Upper lobe of left lung (tissue), 6 donors: ENCODE results near the gene JARID2. TPM values are rescaled to one million over a fixed set of nuclear protein-coding genes. Genes with fewer than 3 reads are reported as not detected.

ENCODE experiments used
- ATAC-seq, 2 donors: fragments of 200-7000 bp; cut with Tn5 transposase; one replicate each; pipeline ENCODE4 v1.9.1; 2022; ENCODE audit warnings: mild to moderate bottlenecking in 2 of 2, moderate library complexity in 2 of 2; ENCODE audit not compliant: low FRiP score in 2 of 2
- DNase-seq, 2 donors: peaks; one replicate each; pipeline ENCODE4 v3.0.0-alpha.2; 2019 to 2020
- H3K27ac ChIP-seq, 4 donors: fragments of 200-600 bp; sonication (generic); one replicate each; pipeline ENCODE4 v1.5.1; 2016 to 2019
- H3K27me3 ChIP-seq, 4 donors: fragments of 200-600 bp; sonication (generic); one replicate each; pipeline ENCODE4 v1.5.1; 2017 to 2019
- H3K36me3 ChIP-seq, 4 donors: fragments of 200-600 bp; sonication (generic); one replicate each; pipeline ENCODE4 v1.5.1; 2016 to 2019
- H3K4me1 ChIP-seq, 4 donors: fragments of 200-600 bp; sonication (generic); one replicate each; pipeline ENCODE4 v1.5.1; 2018 to 2019
- H3K4me3 ChIP-seq, 4 donors: fragments of 200-600 bp; sonication (generic); one replicate each; pipeline ENCODE4 v1.5.1; 2017 to 2019; ENCODE audit warnings: mild to moderate bottlenecking in 2 of 4, moderate library complexity in 1 of 4
- H3K9me3 ChIP-seq, 4 donors: fragments of 200-600 bp; sonication (generic); one replicate each; pipeline ENCODE4 v1.5.1; 2018 to 2019
- CTCF ChIP-seq, 6 experiments: fragments of 450-650 bp in 4 of 6; fragments of 200-600 bp in 2 of 6; sonication (generic) in 2 of 6; IDR thresholded peaks; one replicate each; pipeline ENCODE4 v1.5.1; 2016 to 2019; ENCODE audit warnings: antibody characterized with exemption in 6 of 6
- EP300 ChIP-seq, 4 donors: sonication (generic); formaldehyde crosslinking; IDR thresholded peaks; one replicate each; pipeline ENCODE4 v1.5.1; 2017; ENCODE audit warnings: antibody characterized with exemption in 4 of 4, control low read depth in 2 of 4
- POLR2A ChIP-seq, 4 donors: fragments of 450-650 bp; IDR thresholded peaks; one replicate each; pipeline ENCODE4 v1.5.1; 2016 to 2017; ENCODE audit warnings: antibody characterized with exemption in 4 of 4, mild to moderate bottlenecking in 2 of 4
- POLR2AphosphoS5 ChIP-seq, 2 donors: sonication (generic); formaldehyde crosslinking; IDR thresholded peaks; one replicate each; pipeline ENCODE4 v1.5.1; 2017; ENCODE audit warnings: antibody characterized with exemption in 2 of 2
- WGBS, 2 donors: methylation state at CpG; one replicate each; pipeline ENCODE4 v1.1.5; 2017 to 2018; 5-methylcytosine and 5-hydroxymethylcytosine counted together
- total RNA-seq, 6 donors: library from RNA; depleted of rRNA in 4 of 6; stranded (reverse); fragments of >200 nt in 4 of 6; gene quantifications; one replicate each; pipeline versions ENCODE4 v1.1.0 to v1.2.1, GENCODE V29; 2016 to 2021
- donor health status: DM: no; HTN: no; CAD: no; lungs with moderate emphysema.
- donor health status: DM: no; HTN: yes; CAD: no; lungs with severe emphysema.

The JARID2 gene
- total RNA-seq, 6 donors from 2014 or later: 9.6 to 37.7 (median 16.4) TPM

GRCh38 chr6:15366003-15366535 is 120.2 kb downstream of the JARID2 start:
- Histone ChIP-seq H3K36me3 (no peaks in the 10 kb centered on the region), H3K27me3 (no peaks in the 10 kb centered on the region), H3K4me3 (no peak overlapping the region), H3K4me1 (peaks cover 24 to 71% (median 49%) of the 10 kb centered on the region in 4 donors), H3K27ac (no peak overlapping the region), H3K9me3 (no peaks in the 10 kb centered on the region)
- whole genome bisulfite sequencing, 2 donors: 34 to 40% methylated on average over 5 to 6 of the region's 6 CpGs
- DNase-seq: no peak
- no peak for ATAC-seq
- TF ChIP-seq CTCF (IDR thresholded peaks at IDR 0.05) (no peak), POLR2AphosphoS5 (IDR thresholded peaks at IDR 0.05) (no peak), POLR2A (IDR thresholded peaks at IDR 0.05) (no peak), EP300 (IDR thresholded peaks at IDR 0.05) (no peak)

- TF ChIP-seq EP300 (IDR thresholded peaks at IDR 0.05) (no peak), POLR2AphosphoS5 (IDR thresholded peaks at IDR 0.05) (no peak), POLR2A (IDR thresholded peaks at IDR 0.05) (no peak), CTCF (IDR thresholded peaks at IDR 0.05) (no peak)
- Histone ChIP-seq H3K27ac (no peak overlapping the region), H3K36me3 (no peaks in the 10 kb centered on the region), H3K4me3 (no peak overlapping the region), H3K9me3 (no peaks in the 10 kb centered on the region), H3K4me1 (peaks cover 28 to 79% (median 49%) of the 10 kb centered on the region in 4 donors), H3K27me3 (no peaks in the 10 kb centered on the region)
- WGBS, 2 donors: 55 to 58% methylated on average over 2 of the region's 2 CpGs
- DNase-seq: no peak
- ATAC-seq: no peak
Measured at GRCh38 chr6:15366879-15367278, 121.0 kb downstream of the JARID2 start.

GRCh38 chr6:15368186-15368585 is 122.3 kb downstream of the JARID2 start:
- H3K27ac ChIP-seq: no peak overlapping the region
- DNase-seq (no peak), ATAC-seq (peak in 1 of 2 donors; percentile 50)
- no peaks in the 10 kb centered on the region for H3K36me3 ChIP-seq
- no peaks in the 10 kb centered on the region for H3K9me3 ChIP-seq
- TF ChIP-seq POLR2AphosphoS5 (IDR thresholded peaks at IDR 0.05): no peak
- TF ChIP-seq CTCF (IDR thresholded peaks at IDR 0.05): no peak
- no peak for TF ChIP-seq EP300 (IDR thresholded peaks at IDR 0.05)
- TF ChIP-seq POLR2A (IDR thresholded peaks at IDR 0.05): no peak
- peaks cover 31 to 70% (median 45%) of the 10 kb centered on the region in 4 donors for H3K4me1 ChIP-seq
- H3K27me3 ChIP-seq: no peaks in the 10 kb centered on the region
- no peak overlapping the region for H3K4me3 ChIP-seq

- TF ChIP-seq CTCF (IDR thresholded peaks at IDR 0.05): no peak
- H3K27me3 ChIP-seq: no peaks in the 10 kb centered on the region
- DNase-seq: no peak
- WGBS, 2 donors: 64 to 83% methylated on average over 5 of the region's 5 CpGs
- no peaks in the 10 kb centered on the region for H3K9me3 ChIP-seq
- no peak for ATAC-seq
- no peak overlapping the region for H3K4me3 ChIP-seq
- no peaks in the 10 kb centered on the region for H3K36me3 ChIP-seq
- H3K4me1 ChIP-seq: peaks cover 25 to 65% (median 42%) of the 10 kb centered on the region in 4 donors
- H3K27ac ChIP-seq: no peak overlapping the region
Measured at GRCh38 chr6:15368873-15369272, 123.0 kb downstream of the JARID2 start.

GRCh38 chr6:15369838-15370237 is 124.0 kb downstream of the JARID2 start:
- Histone ChIP-seq H3K9me3 (no peaks in the 10 kb centered on the region), H3K27ac (no peak overlapping the region), H3K36me3 (peaks cover 0 to under 1% (median 0%) of the 10 kb centered on the region in 4 donors), H3K27me3 (no peaks in the 10 kb centered on the region), H3K4me1 (peaks cover 22 to 65% (median 37%) of the 10 kb centered on the region in 4 donors), H3K4me3 (no peak overlapping the region)
- ATAC-seq: no peak
- DNase-seq: no peak
- TF ChIP-seq EP300 (IDR thresholded peaks at IDR 0.05) (no peak), POLR2AphosphoS5 (IDR thresholded peaks at IDR 0.05) (no peak)
- 49 to 55% methylated on average over 4 of the region's 4 CpGs for WGBS, 2 donors
